H1 (cell line): ENCODE data around the gene OR2H2. TPM values are rescaled to one million over a fixed set of nuclear protein-coding genes. Genes with fewer than 3 reads are reported as not detected.

Experiments used
- TBP ChIP-seq: IDR thresholded peaks from 2 replicates; pipeline ENCODE4 v1.6.1; 2011; ENCODE audit warnings: low read depth, low read length, improper control_type of control experiment
- YY1 ChIP-seq: IDR thresholded peaks from 2 replicates; pipeline ENCODE4 v1.6.1; 2011; ENCODE audit warnings: low read depth, mild to moderate bottlenecking, low read length
- polyA plus RNA-seq, 7 experiments: library from polyadenylated mRNA; depleted of rRNA in 3 of 7; stranded (reverse) in 5 of 7; unstranded in 2 of 7; fragments of >200 nt in 5 of 7; fragments of 200-250 nt in 2 of 7; gene quantifications; 1 replicate in 5 of 7; 2 replicates in 1 of 7; 4 replicates in 1 of 7; pipeline versions ENCODE4 v1.2.1 to v1.2.3, GENCODE V29; 2011 to 2013; ENCODE audit warnings: missing spikeins in 2 of 7, mixed read lengths in 2 of 7
- total RNA-seq: library from RNA; stranded (reverse); fragmentation: NEBNext Ultra II Directional; extraction: Animal tissue kit (Norgen Biotek cat#: 25700); gene quantifications from 2 replicates; pipeline ENCODE4 v1.2.1, GENCODE V29; 2021
- TF ChIP-seq, protein P1 (sequence below): fragments of 300-600 bp; sonication (generic); IDR thresholded peaks from 2 replicates; pipeline ENCODE4 v1.7.1; 2012; ENCODE audit warnings: low read length, moderate library complexity, mild to moderate bottlenecking, inconsistent platforms; ENCODE audit not compliant: insufficient replicate concordance

The OR2H2 gene
- total and polyA plus RNA-seq, 2 of the 8 experiments (the other 6 are each of a cell fraction or from before 2014, with no cell fraction given) = not detected

DNA sequence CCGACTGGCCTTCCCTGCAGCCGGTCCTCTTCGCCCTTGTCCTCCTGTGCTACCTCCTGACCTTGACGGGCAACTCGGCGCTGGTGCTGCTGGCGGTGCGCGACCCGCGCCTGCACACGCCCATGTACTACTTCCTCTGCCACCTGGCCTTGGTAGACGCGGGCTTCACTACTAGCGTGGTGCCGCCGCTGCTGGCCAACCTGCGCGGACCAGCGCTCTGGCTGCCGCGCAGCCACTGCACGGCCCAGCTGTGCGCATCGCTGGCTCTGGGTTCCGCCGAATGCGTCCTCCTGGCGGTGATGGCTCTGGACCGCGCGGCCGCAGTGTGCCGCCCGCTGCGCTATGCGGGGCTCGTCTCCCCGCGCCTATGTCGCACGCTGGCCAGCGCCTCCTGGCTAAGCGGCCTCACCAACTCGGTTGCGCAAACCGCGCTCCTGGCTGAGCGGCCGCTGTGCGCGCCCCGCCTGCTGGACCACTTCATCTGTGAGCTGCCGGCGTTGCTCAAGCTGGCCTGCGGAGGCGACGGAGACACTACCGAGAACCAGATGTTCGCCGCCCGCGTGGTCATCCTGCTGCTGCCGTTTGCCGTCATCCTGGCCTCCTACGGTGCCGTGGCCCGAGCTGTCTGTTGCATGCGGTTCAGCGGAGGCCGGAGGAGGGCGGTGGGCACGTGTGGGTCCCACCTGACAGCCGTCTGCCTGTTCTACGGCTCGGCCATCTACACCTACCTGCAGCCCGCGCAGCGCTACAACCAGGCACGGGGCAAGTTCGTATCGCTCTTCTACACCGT is 31.5 kb upstream of the OR2H2 start (continued):
- TF ChIP-seq, protein P1, sequence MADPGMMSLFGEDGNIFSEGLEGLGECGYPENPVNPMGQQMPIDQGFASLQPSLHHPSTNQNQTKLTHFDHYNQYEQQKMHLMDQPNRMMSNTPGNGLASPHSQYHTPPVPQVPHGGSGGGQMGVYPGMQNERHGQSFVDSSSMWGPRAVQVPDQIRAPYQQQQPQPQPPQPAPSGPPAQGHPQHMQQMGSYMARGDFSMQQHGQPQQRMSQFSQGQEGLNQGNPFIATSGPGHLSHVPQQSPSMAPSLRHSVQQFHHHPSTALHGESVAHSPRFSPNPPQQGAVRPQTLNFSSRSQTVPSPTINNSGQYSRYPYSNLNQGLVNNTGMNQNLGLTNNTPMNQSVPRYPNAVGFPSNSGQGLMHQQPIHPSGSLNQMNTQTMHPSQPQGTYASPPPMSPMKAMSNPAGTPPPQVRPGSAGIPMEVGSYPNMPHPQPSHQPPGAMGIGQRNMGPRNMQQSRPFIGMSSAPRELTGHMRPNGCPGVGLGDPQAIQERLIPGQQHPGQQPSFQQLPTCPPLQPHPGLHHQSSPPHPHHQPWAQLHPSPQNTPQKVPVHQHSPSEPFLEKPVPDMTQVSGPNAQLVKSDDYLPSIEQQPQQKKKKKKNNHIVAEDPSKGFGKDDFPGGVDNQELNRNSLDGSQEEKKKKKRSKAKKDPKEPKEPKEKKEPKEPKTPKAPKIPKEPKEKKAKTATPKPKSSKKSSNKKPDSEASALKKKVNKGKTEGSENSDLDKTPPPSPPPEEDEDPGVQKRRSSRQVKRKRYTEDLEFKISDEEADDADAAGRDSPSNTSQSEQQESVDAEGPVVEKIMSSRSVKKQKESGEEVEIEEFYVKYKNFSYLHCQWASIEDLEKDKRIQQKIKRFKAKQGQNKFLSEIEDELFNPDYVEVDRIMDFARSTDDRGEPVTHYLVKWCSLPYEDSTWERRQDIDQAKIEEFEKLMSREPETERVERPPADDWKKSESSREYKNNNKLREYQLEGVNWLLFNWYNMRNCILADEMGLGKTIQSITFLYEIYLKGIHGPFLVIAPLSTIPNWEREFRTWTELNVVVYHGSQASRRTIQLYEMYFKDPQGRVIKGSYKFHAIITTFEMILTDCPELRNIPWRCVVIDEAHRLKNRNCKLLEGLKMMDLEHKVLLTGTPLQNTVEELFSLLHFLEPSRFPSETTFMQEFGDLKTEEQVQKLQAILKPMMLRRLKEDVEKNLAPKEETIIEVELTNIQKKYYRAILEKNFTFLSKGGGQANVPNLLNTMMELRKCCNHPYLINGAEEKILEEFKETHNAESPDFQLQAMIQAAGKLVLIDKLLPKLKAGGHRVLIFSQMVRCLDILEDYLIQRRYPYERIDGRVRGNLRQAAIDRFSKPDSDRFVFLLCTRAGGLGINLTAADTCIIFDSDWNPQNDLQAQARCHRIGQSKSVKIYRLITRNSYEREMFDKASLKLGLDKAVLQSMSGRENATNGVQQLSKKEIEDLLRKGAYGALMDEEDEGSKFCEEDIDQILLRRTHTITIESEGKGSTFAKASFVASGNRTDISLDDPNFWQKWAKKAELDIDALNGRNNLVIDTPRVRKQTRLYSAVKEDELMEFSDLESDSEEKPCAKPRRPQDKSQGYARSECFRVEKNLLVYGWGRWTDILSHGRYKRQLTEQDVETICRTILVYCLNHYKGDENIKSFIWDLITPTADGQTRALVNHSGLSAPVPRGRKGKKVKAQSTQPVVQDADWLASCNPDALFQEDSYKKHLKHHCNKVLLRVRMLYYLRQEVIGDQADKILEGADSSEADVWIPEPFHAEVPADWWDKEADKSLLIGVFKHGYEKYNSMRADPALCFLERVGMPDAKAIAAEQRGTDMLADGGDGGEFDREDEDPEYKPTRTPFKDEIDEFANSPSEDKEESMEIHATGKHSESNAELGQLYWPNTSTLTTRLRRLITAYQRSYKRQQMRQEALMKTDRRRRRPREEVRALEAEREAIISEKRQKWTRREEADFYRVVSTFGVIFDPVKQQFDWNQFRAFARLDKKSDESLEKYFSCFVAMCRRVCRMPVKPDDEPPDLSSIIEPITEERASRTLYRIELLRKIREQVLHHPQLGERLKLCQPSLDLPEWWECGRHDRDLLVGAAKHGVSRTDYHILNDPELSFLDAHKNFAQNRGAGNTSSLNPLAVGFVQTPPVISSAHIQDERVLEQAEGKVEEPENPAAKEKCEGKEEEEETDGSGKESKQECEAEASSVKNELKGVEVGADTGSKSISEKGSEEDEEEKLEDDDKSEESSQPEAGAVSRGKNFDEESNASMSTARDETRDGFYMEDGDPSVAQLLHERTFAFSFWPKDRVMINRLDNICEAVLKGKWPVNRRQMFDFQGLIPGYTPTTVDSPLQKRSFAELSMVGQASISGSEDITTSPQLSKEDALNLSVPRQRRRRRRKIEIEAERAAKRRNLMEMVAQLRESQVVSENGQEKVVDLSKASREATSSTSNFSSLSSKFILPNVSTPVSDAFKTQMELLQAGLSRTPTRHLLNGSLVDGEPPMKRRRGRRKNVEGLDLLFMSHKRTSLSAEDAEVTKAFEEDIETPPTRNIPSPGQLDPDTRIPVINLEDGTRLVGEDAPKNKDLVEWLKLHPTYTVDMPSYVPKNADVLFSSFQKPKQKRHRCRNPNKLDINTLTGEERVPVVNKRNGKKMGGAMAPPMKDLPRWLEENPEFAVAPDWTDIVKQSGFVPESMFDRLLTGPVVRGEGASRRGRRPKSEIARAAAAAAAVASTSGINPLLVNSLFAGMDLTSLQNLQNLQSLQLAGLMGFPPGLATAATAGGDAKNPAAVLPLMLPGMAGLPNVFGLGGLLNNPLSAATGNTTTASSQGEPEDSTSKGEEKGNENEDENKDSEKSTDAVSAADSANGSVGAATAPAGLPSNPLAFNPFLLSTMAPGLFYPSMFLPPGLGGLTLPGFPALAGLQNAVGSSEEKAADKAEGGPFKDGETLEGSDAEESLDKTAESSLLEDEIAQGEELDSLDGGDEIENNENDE = no peak
- TF ChIP-seq YY1 = no peak
- peak; percentile 29; the same call in 1 of the 2 replicates for TF ChIP-seq TBP
